ENCODE data around the gene ARHGAP6.

ARHGAP6 gene

DNA sequence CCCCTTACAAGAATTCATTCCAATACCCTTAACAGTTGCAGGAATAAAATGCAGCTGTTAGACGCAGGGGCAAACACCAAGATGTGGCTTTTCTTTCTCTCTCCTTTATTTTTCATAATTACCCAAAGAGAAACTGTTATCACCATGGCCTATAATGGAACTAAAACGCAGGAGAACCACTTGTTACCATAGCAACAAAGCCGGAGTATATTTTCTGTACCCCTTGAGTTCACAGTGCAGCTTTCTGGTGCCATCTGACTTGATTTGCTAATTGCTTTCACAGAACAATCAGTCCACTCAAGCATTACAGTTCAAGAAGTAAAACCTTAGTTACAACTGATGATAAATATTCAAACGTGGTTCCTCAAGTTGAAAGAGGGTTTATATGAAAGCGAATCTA lies 214.6 kb downstream of the ARHGAP6 start:
- no peak for DNase-seq

DNA sequence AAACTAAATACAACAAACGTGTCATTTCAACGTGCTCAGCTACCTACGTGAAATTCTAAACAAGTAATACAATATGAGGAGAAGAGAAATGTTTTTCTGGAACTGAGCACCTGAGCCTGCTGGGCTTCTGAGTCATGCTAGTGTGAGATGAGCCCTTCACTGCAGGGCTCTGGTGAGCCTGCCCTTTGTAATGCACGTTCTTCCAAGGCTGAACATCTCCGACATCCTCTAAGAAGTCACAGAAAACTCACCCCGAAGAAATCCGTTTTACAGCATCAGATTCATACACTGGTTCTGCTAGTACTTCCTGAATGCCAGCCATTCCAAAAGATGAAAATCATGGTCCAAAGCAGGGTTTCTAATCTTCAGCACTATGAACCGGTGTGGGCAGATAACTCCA lies 215.4 kb downstream of the ARHGAP6 start:
- no peak for DNase-seq

DNA sequence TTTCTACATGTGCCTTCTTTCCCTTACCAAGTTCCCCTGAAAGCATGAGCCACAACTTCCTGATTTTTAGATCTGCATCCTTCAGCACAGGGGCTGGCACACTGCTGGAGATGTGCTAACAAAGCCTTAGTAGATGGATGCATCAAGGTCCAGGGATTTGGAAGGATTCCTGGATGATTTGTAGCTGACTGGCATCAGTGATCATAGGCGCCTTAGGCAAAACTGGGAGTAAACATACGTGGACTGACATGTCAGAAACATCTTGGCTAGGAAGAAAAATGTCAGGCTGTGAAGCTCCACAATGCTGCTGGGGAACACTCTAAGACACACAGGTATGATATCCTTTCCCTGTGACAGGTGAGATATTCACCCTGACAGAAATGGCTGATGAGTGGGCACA lies 216.1 kb downstream of the ARHGAP6 start:
- DNase-seq: no peak

DNA sequence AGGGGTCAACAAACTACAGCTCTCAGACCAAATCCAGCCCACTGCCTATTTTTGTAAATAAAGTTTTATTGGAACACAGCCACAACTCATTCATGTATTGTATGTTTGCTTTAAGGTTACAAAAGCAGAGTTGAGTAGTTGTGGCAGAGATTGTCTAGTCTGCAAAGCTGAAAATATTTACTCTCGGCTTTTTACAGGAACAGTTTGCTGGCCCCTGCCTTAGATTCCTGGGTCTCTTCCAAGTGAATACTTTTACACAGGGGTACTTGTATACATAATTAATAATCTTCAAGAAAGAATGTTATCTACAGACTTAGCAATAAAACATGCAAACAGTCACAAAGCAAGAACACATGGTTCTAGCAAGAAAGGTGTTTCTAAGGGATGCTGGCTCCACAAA lies 218.3 kb downstream of the ARHGAP6 start:
- no peak for DNase-seq

DNA sequence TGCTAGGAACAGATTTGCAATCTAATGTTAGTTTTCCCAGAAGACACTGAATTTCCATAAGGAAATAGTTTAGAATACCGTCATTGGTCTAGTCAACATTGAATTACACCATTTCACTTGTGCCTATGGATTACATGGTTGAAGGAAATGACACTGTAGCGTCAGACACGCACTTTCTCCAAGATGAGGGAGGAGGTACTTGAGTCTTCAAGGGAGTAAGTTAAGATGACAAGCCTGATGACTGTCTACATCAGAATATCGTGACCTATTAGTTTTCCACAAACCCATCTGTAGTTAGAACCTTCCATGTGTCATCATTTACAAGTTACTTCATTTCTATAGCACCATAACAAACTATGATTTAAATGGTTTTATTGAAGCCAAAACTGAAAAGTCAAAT lies 218.8 kb downstream of the ARHGAP6 start:
- DNase-seq: no peak

DNA sequence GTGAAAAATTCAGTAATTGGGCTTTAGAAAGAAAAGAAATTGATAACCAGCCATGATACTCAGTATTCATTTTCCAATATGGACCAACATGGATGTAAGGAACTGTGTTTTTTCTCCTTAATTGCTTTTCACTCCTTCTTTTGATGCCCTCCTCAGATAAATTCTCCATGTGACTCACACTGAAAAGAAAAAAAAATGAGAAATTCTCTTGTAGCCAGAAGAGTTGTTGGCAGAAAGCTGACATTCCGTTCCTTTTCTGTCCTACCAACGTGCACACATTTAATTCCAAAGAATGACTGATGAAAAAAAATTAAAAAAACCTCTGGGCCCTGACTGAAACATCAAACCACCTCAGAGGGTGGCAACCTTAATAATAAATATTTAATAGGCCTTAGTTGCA lies 219.4 kb downstream of the ARHGAP6 start:
- no peak for DNase-seq

DNA sequence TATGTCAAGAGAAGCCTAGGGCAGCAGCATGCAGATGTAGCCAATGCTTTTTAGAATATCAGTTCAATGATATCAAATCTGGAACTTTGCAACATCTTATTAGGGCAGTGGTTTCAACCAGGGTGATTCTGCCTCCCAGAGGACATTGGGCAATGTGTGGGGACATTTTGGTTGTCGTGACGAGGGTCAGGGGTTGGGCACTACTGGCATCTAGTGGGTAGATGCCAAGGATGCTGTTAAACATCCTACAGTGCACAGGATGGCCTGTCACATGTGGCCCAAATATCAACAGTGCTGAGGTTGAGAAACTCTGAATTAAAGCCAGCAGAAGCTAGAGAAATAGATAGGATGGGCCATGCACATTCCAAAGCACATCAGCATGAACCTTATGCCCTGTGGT lies 220.2 kb downstream of the ARHGAP6 start:
- no peak for DNase-seq

DNA sequence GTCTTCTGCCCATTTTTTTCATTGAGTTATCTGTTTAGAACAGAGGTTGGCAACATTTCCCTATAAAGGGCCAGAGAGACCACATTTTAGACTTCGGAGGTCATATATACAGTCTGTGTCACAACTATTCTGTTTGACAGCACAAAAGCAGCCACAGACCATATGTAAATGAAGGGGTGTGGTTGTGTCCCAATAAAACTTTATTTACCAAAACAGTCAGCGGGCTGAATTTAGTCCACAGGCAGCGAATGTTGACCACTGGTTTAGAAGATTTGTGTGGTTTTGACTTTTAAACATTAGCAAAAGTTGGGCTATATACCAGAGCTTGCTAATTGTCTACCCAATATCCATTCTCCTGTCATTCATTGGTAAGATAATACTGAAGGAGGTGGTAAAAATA lies 221.7 kb downstream of the ARHGAP6 start:
- DNase-seq: no peak

DNA sequence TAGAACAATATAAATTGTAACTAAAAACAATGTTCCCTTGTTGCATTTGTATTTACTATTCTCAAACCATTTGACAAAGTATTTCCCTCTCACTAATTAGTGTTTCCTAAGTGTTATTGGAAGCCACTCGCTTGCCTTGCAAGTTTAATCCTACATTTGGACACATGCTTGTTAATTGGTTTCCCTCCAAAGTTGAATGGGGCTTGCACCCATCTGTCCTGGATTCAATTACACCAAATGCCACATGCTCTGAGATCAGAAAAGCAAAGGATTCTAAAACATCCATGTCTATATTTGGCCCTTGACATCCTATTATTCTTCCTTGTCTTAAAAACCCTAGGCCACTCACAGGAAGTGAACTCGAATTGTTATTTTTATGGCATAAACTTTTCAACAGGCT lies 225.9 kb downstream of the ARHGAP6 start:
- no peak for DNase-seq

DNA sequence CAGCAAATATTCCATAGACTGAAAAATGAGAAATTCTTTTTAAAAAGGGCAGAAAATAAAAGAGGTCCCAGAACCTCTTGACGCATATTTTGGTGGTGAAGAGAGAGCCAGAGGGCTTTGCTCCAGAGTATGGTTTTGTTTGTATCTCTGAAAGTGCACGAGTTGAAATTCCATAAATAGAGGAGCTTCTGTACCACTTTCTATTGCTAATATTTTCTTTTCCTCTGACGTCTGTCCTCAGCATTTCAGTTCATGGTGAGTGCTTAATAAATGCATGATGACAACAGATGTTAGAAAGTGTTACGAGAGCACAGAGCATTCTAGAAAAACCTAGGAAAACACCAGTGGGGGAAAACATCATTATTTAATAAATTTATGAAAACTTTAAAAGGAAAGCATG lies 227.0 kb downstream of the ARHGAP6 start:
- no peak for DNase-seq

DNA sequence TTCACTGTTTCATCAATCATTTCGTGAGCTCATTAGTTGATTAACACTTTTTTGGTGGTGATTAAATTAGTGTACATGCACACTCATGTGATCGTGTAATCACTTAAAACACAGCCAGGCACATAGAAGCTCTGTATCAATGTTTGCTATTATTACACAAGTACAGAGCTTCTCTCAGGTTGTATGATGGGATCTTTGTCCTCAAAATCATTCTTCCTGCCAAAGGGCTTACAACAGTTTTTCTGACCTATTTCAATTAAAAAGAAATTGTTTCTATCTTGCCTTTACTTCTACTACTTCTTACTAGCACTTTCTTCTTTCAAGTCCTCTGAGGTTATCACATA lies 227.4 kb downstream of the ARHGAP6 start:
- DNase-seq: no peak

DNA sequence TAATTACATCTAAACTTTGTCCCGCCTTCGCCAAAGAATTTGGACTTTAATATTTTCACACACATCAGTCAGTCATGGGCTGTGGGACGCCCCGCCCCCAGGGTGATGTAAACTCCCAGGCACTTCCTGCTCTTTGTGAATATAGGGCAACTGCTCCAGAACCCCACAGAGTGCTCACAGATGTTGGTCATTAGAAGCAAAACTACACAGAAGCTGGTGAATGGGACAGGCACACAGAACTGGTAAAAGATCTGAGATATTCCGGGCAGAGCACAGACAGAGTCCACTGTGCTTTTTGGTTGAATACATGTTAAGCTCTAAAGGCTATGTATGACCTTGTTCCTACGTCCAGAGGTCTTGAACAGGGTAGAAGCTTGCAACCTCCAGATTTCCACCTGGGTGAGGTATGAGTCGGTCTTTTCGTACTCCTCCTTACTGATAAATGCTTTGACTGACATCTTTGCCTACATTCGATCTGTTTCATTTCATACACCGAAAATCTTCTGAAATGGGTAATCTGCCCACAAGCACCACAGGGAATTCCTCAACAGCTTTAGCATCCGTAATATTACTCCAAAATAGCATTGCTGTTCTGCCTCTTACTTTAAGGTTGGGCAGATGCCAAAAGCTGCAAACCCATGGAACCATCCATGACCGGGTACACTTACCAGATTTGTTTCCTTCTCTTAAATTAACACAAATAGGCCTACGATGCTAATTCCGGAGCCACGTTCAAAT lies 227.9 kb downstream of the ARHGAP6 start:
- DNase-seq: no peak

DNA sequence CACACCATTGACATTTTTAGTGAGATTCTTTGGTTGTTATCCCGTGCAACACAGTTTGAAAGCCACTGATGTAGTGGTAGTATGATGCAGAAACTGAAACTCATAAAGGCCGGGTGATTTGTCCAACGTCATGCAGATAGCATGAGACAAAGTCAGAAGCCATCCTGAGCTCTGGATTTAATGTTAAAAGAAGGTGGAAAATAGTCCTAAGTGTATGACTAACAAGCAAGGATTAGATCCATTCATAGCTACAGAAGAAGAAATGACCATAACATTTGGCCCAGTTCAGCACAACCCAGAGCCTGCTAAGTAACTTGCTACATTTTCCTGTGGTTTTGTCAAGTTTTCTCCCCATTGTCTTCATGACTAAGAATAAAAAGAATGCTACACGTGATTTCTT lies 230.2 kb downstream of the ARHGAP6 start:
- DNase-seq: no peak

DNA sequence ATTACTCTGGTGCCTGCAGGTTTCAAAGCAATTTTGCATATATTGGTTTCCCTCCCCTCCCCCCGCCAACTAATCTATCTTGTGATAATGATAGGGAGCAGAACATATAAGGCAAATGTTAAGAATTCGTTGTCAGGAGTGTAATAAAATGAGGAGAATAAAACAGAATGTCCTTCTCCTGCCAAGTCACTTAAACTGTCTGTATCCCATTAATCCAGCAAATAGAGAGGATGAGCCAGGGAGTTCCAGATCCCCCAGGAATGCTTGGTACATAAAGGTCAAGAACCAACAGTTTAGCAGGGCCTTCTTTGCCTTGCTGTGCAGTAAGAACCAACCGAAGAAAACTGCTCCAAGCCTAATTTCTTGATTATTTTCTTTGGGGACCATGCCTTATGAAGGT lies 231.1 kb downstream of the ARHGAP6 start:
- no peak for DNase-seq

DNA sequence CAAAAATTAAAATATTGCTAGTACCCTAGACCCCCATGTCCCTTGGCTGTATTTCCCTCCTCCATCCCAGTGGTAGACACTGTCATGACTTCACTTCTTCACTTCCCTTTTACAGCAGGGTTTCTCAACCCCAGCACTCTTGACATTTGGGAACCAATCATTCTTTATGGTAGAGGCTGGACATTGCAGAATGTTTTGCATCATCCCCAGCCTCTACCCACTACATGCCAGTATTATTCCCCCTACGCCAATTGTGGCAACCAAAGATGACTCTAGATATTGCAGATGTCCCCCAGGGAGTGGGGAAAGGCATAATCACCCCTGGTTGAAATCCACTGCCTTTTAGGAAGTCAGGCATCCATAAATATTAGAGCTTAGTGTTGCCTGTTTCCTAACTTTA lies 233.9 kb downstream of the ARHGAP6 start:
- no peak for DNase-seq

DNA sequence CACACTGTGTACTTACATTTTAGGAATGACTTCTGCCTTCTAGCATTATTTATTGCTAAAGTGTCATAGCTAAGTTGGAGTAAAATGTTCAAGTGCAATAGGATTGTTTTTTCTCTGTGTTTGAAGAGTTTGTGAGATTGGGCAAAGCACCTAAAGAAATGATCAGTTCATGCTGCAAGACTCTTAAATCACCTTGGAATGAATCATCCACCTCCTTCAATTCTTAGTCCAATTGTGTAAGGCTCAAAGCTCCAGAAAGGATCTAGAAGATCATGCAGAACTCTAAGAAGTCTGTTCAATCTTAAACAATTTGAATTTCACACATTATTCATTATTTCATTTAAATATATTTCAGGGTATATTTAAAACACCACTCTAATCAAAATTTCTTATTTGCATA lies 235.4 kb downstream of the ARHGAP6 start:
- DNase-seq: no peak

DNA sequence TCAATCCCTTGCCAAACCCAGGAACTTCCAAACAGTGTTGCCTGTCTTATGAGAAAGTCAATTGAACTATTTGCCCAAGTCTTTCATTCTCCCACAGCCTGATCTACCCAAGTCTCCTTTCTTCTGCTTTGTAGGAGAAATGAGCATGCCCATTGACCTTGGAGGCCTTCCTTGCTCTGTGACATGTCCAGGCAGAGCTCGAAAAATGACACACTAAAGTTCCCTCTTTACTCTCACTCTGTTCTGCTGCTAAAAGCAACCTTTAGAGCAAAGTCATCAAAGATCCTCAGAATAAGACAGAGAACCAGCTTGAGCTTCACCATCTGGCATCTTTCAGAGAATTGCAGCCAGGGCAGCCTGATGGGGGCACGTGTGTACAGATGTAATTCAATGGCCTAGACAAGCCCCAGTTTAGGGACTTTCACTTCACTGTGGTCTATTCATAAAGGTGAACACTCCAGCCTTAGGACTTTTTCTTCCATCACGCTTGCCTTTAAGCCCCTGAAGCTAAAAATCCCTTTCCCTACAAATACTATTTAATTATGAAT lies 236.1 kb downstream of the ARHGAP6 start:
- DNase-seq: no peak

DNA sequence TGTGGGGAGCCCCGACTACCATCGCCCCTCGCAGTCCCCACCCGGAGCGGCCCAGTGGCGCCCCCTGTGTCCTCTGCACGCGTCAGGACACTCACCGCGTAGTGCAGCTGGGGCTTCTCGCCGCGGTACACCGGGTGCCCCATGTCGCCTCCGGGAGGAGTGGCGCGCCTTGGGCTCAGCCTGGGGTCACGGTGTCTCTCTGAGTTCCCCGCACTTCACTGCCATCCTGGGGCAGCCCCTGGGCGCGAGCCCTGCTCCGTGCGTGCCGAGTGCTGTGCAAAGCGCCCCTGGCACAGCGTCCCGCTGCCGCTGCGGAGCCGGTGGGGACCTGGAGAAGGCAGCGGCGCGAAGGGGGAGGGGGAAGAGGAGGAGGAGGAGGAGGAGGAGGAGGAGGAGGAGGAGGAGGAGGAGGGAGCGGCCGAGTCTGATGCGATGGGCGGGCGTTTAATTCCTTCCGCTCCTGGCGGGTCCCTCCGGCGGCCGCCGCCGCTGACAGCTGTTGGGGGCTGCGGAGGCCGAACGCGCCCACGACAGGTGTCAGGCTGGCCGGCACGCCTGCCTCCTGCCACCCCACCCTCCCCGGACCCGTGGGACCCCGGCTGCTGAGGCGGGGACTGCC lies 238.2 kb downstream of the ARHGAP6 start:
- DNase-seq: no peak

DNA sequence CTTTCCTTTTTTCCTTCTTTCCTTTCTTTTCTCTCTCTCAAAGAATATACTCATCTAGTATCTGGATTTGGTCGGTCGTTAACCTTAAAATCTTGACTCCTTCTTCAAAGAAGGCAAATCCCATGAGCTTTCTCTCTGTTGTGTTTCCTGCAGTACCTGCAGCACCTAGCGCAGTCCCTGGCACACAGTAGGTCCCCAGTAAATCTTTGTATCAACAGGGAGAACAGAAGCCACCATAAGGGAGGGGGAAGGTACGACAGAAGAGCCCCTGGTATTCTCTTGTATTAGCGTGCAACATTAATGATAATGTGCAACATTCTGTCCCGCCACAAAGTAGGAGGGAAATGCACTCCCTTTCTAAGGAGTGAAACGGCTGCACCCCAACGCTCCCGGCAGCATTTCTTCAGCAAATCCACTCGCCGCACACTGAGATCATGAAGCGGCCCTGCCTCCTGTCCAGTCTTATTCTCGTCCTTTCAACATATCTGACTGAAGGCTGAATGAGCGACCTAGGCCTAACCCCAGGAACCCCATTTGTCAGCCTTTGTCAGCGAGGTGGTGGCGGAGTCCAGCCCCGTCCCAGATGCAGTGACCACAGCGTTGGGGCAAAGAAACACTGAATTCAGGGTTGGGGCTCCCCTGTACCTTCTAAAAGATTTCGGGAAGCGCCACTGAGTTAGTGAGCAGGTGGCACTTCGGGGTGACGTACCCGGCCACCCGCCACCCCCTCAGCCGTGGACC lies 238.8 kb downstream of the ARHGAP6 start:
- DNase-seq: no peak

DNA sequence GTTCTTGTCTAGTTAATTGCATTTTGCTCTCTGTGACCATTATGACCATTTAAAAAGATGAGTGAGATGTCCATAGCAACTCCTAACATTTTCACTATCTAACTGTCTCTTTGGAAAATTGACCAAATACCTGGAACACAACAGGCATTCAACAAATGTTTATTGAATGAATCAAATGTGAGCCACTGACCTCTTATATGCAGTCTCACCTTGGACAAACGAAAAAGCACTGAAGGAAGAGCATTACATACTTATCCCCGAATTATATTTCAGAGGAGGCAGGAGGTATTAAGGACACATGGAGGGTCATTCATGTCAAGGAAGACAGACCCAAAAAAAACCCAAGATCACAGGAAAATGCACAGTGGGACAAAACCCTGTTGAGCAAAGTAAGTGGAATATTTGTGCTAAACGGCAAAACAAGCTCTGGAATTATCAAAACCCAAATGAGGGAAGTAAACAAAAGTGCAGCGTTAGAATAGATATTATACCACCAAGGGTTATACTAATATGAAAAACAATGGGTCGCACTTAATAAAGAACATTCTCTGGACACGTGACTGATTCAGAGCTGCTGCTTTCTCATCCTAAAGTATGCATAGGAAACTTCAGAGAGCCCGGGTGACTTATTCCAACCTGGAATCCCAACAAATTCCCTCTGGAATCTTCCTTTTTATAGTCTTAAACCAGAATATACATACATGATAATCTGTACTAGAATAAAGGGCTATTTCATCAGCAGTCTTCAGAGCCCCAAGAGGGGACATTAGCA lies 240.6 kb downstream of the ARHGAP6 start:
- DNase-seq: no peak

DNA sequence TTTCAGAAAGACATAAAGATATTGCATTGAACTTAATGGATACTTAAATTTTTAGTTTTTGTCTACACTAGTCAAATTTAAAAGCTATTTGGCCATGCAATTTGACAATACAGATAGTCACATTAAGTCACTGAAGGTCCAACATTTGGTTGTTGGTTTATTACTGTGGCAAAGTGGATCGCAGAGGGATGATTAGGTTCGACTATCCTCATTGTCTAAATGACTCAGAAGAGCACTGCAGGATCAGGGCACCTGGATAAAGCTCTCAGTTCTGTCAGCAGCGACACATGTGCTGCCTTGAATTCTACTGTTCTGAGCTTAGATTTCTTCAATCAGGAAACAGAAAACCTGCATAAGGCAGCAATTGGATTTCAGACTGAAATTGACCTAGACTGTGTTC lies 241.8 kb downstream of the ARHGAP6 start:
- no peak for DNase-seq

DNA sequence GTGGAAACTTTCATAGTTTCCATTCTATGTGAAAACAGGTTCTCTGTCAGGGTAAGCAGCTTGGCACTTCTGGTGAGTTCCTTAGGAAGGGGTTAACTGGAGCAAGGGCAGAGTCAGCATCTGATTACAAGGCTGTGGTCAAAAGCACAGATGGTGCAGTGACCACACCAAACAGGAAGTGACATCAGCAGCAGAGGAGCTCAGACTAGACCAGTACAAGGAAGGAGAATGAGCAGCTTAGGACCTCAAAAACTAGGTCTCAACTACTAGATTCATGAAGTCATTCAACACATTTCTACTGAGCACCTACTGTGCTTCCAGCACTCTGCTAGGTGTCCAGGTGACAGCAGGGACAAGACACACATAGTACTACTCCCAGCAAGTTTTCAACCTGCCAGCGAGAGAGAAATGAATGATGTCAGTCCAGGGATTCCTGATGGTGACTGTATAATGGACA lies 242.3 kb downstream of the ARHGAP6 start:
- no peak for DNase-seq

DNA sequence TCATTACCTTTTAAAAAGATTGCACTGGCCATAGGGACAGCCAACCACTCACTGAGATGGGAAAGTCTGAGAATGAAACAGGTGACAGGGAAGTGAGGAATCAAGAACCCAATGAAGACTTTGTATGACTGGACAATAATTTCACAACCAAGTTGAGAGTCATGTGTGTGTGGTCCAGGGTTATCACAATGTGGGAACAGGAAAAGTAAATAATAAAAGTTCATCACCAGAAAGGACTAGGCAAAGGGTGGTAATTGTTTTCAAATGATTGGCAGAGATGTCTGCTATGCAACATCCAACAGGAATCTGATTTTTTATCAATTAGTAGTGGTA lies 243.2 kb downstream of the ARHGAP6 start:
- no peak for DNase-seq

All from NCI-H774 (cell line).